ENCODE measurements around the gene ARAP1.

- no peak for TF ChIP-seq CTCF (conservative IDR thresholded peaks at IDR 0.05)
- no peak for TF ChIP-seq EZH2 (IDR thresholded peaks at IDR 0.05; ENCODE audit: low read depth)
Measured at GRCh38 chr11:72703267-72704008, 48.8 kb downstream of the ARAP1 start.
